Fibroblast of peridontal ligament (primary cell): ENCODE measurements around the gene SLC38A10.
A peak's percentile ranks its signal among the peaks of the same experiment; 100 is the strongest.

Source experiments
- DNase-seq: peaks from one replicate; pipeline ENCODE4 v3.0.0-alpha.2; 2010; ENCODE audit errors: extremely low read depth

The SLC38A10 gene

DNA sequence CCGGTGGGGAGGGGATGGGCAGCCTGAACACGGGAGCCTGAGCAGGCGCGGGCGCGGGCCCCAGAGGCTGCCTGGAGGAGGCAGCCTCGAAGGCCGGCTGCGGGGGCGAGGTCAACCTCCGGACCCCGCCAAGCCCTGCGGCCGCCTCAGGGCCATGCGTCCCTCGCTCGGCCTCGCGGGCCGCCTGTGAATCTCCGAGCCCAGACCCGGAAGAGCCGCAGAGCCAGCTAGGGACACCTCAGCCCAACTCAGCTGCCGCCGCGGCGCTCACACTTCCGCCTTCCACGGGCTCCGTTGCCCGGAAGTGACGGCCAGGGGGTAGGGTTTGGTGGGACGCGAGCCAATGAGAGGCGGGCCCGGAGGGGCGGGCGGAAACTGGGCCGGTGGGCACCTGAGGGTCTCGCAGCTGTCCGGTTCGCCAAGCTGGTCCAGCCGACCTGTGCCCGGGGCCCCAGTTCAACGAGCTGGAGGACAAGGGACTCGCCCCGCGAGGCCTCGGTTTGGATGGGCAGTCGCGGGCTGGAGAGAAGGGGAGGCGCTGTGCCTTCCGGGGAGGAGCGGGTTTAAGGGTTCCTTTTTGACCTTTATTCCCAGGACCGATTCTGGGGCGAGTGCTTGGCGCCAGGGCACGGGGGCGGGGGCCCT is at the start of gene SLC38A10:
Gene SLC38A10 (minus strand): TSS at position 277 of the 645 bp plus-strand sequence. CDS start 386 bp downstream, outside the sequence.
- DNase-seq: peak; percentile 71

DNA sequence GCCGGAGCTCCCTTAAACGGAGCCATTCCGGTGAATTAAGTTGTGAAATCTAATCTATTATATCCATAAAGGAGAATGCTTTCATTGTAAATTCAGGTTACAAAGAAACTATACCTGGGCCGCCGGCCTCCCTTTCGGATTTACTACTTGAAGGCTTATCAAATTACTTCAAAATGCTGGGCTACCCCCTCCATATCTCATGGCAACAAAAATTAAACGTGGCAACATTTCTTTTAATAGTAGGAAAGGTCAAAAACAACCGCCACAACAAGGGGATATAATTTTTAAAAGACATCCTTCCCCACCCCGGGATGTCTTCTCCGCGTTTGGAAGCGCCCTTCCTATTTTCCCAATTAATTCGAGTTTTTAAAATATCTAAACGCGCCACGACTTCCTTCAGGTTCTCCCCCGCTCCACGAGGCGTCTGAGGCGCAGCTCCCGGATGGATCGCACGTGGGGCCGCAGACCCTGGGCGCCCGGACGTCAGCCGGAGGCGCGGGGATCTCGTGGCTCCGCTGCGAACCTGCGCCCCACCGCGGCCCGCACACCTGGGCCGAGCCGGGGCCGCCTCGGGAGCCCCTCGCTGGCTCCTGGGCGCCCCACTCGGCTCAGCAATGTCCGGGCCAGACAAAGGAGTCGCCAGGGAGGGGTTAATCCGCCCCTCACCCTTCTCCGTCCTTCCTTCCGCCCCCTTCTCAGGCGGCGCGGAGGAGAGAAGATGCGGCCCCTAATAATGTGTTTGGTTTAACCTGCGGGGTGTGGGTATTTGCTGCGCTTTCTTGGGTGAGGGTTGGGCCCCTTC is 47.4 kb upstream of the SLC38A10 start:
- DNase-seq: peak; percentile 64

DNA sequence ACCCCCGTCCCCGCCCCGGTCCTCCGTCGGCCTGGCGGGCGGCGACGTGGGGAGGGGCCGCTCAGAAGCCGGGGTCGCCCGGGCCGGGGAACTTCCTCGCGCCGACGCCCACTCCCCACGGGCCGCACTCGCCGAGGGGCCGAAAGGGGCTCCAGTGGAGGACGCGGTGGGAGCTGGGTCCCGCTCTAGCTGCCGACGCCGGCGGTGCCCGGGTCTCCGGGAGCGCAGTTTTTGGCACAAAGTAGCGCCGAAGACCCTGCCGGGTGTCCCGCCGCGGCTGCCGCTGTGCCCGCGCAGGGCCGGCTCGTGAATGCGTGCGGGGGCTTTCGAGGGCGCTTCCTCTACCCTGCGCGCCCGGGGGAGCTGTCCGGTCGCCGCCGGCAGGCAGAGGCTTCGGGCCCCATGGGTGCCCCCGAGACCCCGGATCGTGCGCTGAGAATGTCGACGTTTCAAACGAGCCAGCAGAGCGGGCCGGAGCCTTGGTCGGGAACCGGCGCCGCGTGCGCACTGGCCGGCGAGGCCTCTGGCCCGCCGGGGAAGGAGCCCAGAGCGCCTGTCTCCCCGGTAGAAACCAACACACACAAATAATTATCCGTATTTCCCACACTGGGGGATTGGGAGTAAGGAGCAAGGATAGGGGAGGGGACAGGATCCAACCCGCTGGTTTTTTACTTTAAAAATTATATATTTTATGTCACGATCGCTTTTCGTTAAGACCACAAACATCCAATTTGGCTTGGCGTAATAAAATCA is 46.6 kb upstream of the SLC38A10 start:
- DNase-seq: no peak

- DNase-seq: no peak
These were observed 45.8 kb upstream of the SLC38A10 start for GRCh38 chr17:81340607-81341515.

- DNase-seq: no peak
These were observed 44.6 kb upstream of the SLC38A10 start for GRCh38 chr17:81339534-81340296.

DNA sequence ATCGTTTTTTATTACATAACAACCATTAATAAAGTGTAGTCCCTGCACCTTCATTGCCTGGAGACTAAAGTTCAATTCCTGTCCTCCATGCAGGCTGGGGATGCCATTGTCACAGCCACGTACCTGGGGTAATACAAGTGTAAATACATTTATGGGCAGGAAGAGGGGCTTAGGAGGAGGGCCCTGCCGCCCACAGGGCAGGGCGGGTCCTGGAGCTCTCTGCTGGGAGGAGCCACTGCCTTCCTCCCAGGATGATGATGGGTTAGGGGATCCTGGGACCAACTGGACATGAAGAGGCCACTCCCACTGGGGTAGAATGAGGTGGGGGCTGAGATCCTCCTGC is 44.1 kb upstream of the SLC38A10 start:
- no peak for DNase-seq

DNA sequence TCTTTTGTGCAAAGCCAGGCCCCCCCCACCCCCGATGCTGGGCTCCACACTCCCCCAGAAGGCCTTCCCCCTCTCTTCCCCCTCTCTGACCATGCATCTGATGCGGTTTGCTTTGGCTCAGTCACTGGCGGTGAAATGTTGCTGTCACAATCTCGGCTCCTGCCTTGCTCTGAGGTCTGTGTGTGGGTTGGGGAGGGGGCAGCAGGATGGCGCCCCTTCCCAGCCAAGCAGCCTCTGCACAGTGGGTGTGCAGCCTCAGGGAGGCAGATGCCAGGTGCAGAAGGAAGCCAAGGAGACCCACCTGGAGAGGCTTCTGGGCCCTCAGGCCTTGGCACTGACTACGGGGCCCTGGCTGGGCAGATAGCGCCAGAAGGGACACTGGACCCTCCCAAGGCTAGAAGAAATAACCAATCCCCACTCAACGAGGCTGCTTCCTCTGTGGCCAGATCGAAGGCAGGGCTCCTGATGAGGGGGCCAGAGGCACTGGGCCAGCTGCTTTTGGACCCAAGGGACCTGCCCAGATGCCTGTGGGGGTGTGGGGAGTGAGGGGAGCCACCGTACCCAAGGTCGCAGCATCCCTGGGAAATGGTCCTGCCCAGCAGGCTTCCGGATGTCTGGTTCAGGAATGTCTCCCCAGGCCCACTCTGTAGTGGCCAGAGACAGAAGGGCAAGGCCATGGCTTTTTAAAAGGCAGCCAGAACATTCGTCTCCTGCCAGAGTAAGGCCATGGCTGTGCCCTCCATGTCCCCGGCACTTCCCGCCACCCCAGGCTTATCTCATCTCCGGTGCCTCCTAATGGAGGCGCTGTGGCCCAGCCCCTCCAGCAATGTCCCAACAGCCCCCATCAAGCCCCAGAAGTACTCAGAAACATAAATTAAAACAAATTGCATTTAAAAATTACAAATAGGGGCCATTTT is 43.4 kb upstream of the SLC38A10 start:
- DNase-seq: no peak

GRCh38 chr17:81337476-81337879 is 42.4 kb upstream of the SLC38A10 start:
- DNase-seq: no peak

DNA sequence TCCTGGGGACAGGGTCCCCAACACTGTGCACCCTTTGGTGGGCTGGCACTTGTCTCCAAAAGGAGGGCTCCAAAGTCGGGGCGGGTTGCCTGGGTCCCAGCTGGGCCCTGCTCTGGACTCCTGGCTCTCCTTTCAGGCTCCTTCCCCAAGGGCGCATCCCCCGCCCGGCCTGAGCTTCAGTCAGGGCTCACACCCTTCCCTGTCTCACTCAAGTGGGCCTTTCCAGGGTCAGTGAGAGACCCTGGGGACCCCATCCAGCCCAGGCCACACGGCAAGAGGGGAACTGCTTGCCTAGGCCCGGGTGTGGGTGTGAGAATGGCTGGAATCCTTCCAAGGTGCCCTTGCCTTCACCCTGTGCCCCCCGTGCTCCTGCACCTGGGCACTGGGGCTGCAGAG is 41.8 kb upstream of the SLC38A10 start:
- no peak for DNase-seq

GRCh38 chr17:81336296-81336929 is 41.3 kb upstream of the SLC38A10 start:
- no peak for DNase-seq

DNA sequence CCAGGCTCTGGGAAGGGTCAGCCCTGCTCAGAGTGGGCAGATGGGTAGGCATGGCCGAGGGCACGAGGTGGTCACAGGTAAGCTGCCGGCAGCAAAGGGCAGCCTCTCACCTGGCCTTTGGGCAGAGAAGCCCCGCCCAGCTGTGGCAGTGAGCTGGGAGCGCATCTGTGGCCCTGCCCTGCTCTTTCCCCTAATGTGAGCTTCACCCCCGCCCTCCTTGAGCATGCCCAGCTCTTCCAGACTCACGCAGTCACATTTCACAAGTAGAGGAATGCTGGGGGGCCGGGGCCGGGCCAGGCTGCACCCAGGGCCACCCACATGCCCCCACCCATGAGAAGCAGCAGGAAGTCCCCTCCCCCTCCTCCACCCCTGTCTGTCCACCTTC is 40.7 kb upstream of the SLC38A10 start:
- no peak for DNase-seq

DNA sequence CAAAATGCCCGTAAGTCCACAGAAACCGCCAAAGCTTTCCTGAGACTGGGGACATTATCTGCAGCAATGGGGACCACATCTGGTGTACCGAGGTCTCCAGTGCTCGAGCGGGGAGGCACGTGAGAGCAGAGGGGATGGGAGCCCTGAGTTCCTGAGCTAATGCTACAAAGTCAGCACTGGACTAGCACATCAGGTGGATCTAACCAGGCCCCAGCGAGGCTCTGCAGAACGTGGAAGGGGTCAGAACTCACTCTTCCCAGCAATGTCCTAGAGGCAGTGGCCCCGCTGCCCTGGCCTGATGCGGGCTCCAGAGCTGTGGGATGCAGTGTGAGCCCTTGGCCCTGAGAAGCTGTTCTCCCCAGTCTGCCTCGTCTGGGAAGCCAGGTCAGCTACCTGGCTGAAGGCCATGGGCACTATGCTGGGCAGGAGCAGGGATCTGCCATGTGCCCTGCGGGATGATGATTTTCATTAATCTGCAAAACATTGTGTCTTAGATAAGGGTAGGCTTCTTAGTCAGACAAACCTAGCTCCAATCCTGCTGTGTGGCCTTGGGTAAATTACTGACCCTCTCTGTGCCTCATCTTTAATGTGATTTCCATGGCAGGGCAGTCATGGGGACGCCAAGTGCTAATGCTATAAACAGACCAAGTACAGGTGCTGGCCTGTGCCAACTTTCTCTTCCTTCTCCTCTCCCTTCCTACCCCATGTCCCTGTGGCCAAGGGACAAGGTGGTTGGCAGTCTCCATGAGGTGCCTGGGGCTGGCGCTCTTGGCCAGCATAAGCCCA is 40.1 kb upstream of the SLC38A10 start:
- no peak for DNase-seq

- DNase-seq: no peak
These were observed 39.3 kb upstream of the SLC38A10 start for GRCh38 chr17:81334391-81334901.

DNA sequence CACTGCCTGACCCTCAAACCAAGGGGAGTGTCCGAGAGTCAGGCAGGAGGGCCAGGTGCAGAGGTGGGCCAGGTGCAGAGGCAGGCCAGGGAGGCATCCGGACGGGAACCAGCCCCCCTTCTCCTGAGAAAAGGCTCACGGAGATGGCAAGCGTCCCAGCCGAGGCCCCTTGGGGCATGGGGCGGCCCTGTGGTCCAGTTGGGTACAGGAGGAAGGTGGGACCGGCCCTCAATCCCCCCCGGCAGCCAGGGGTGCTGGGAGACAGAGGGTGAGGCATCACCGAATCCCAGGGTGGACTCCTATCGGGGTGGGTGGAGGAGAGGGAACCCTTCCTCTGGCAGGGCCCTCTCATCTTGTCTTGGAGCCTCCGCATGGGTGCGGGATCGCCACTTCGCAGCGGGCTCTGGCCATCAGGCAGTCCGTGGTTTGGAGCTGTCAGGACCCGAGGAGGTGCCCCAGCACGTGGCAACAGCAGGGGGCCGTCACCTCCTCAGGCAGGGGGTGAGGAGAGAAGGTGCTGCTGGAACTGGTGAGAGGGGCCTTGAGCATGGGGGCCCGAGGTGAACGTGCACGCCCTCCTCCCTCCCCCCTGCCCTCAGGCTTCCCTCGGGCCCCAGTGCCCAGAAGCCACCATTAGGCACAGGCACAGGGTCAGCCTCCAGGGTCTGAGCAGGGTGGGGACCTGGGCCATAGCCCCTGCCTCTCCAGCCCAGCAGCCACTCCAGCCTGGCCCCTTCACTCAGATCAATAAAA is 38.7 kb upstream of the SLC38A10 start:
- no peak for DNase-seq

GRCh38 chr17:81332914-81333528 is 37.9 kb upstream of the SLC38A10 start:
- DNase-seq: no peak

DNA sequence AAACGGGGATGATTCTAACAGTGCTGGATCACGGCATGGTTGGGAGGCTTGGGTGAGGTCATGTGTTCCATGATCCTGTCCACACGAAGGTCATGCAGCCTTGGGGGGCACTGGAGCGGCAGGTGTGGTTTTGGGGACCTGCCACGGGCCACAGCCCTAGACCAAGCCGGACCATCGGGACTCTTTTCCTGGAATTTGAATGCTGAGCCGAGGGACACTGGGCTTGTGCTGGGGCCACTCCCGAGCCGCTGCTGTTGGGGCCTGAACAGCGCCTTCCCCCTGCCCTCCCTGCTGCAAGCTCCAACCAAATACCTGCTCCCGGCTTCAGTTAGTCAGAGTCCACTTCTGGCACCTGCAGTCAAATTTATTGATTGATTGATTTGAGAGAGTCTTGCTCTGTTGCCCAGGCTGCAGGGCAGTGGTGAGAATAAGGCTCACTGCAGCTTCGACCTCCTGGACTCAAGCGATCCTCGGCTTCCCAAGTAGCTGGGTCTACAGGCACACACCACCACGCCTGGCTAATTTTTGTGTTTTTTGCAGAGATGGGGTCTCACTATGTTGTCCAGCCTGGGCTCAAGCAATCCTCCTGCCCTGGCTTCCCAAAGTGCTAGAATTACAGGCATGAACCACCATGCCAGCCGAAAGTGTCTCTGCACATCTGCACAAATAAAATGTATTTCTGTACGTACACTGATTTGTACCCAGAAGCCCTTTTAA is 37.2 kb upstream of the SLC38A10 start:
- no peak for DNase-seq
